ENCODE measurements around the gene VILL.
"Not testable (repeated sequence)": the region's sequence is repeated elsewhere in the genome, so short reads cannot be mapped to it uniquely, and the experiment has no call there.

The VILL gene

GRCh38 chr3:38033586-38033985 is 43.0 kb downstream of the VILL start:
- not testable (repeated sequence) for DNase-seq (ENCODE audit: low read depth in 1 of 2, low spot score in 1 of 2)

- DNase-seq (ENCODE audit: low read depth in 1 of 2, low spot score in 1 of 2), result not testable (repeated sequence)
Observed at GRCh38 chr3:38034335-38034734, 43.7 kb downstream of the VILL start.

GRCh38 chr3:38036286-38036685 is 45.7 kb downstream of the VILL start:
- no peak for DNase-seq (ENCODE audit: low read depth in 1 of 2, low spot score in 1 of 2)

- no peak for DNase-seq (ENCODE audit: low read depth in 1 of 2, low spot score in 1 of 2)
Observed at GRCh38 chr3:38036906-38037305, 46.3 kb downstream of the VILL start.

DNA sequence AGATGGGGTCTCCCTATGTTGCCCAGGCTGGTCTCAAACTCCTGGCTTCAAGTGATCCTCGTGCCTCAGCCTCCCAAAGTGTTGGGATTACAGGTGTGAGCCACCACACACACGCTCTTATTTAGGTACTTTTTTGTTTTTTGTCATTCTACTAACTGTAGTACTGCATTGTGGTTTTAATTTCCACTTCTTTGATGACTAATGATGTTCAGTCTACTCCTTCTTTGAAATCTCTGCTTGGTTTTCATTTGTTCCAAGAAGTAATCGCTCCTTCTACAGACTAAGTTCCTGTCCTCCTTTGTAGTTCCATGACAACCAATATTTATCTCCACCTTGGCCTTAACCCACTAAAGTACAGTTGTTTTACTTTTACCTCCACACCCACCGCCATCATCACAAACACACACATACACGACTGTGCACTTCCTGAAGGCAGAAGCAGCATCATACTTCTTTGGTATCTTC is 47.9 kb downstream of the VILL start:
- DNase-seq (ENCODE audit: low read depth in 1 of 2, low spot score in 1 of 2), result peak in 1 of 2 donors; percentile 22

- DNase-seq (ENCODE audit: low read depth in 1 of 2, low spot score in 1 of 2), result peak; percentile 45 to 62
Observed at GRCh38 chr3:38039101-38039898, 48.7 kb downstream of the VILL start, which contains the start of gene DLEC1. DLEC1 (plus strand) TSS chr3:38039208; CDS start chr3:38039226, 18 bp downstream.

DNA sequence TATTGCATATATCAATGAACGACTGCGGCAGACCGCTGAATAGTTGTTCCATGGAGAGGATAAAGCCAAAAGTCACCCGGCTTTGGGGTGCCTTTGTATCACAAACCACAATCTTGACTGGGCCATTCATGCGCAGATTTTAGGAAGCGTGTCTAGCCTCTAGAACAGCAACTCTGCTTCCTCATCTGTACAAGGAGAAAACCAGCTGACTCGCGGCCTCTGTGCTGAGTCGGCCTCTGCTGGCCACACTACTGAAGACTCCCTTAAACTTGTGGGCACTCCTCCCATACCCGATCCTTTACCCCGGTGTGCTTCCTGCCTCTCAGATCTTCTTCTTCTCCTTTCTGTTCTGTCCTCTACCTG is 49.3 kb downstream of the VILL start:
- DNase-seq (ENCODE audit: low read depth in 1 of 2, low spot score in 1 of 2), result no peak

DNA sequence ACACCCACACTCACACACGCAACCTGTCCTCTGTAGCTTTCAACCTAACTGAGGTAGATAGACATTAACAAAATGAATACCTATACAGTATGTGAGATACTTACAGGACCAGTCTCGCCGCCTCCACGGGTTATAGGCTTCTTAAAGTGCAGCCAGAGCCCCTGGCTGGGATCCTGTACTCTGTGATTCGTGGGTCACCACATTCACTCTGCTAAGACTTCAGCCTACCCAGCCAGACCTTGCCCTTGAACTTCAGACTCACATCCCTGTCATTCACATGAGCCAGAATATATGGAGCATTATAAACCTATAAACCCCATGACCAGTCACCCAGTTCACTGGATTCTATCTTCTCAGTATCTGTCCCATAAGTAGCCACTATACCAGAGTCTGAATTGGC is 49.8 kb downstream of the VILL start:
- no peak for DNase-seq (ENCODE audit: low read depth in 1 of 2, low spot score in 1 of 2)

- DNase-seq (ENCODE audit: low read depth in 1 of 2, low spot score in 1 of 2), result no peak
Observed at GRCh38 chr3:38043486-38043885, 52.9 kb downstream of the VILL start.

DNA sequence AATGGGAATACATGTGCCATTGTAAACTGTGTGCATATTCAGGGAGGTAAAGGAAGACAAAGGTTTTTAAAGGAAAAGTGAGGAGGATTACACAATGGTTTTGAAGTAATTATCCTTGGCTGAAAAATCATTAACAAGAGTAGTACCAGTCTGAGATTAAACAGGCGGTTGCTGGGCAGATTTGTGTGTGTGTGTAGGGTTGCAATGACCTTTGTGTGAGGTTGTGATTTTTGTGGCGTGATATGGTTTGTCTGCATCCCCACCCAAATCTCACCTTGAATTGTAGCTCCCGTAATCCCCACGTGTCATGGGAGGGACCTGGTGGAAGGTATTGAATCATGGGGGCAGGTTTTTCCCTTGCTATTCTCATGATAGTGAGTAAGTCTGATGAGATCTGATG is 55.4 kb downstream of the VILL start:
- DNase-seq (ENCODE audit: low read depth in 1 of 2, low spot score in 1 of 2), result no peak

DNA sequence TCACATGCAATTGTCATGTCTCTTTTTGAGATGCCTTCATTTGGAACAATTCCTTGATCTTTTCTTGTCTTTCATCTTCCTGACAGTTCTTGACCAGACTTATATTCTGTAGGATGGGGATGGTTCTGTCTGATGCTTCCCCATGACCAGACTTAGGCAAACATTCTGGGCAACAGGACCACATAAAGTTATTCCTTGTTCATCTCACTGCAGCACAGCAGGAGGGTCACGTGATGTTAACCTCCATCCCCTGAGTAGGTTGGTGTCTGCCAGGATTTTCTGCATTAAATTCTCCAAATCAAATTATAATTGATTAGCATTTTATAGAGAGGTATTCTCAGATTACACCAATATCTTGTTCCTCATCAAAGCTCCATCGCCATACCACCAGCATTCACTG is 56.2 kb downstream of the VILL start:
- no peak for DNase-seq (ENCODE audit: low read depth in 1 of 2, low spot score in 1 of 2)

- DNase-seq (ENCODE audit: low read depth in 1 of 2, low spot score in 1 of 2), result no peak
Observed at GRCh38 chr3:38047896-38048295, 57.3 kb downstream of the VILL start.

DNA sequence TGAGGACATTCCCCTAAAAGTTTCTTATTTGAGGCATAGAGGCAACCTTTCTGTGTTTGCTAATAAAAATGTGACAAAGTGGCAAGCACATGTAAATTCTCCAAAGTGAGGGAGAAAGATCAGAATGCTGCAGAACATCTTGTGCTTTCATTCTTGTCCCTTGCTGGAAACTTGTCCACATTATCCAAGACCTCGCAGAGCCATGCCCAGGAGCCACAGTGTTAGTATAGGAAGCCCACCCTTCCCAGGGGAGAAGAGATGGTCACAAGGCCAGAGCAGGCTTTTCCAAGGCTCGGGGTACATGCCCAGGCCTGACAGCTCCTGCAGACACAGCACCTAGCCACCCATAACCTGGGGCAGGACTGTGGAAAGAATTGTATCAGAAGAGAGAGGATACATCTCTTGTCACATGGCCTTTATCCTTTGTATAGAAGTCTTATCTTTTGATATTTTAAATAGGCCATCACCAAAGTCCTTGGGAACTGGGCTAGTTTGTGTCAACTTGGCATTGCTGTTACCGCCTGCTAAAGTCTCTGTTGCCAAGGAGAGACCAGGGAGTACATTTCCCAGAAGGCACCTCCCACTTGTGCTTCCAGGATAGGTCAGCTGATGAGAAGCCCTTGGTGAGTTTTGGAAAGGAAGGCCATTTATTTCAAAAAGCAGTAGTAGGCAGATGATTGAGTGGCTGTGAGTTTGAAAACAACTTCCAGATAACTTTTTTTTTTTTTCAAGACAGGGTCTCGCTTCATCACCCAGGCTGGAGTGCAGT is 59.0 kb downstream of the VILL start:
- no peak for DNase-seq (ENCODE audit: low read depth in 1 of 2, low spot score in 1 of 2)

GRCh38 chr3:38051131-38051530 is 60.5 kb downstream of the VILL start:
- DNase-seq (ENCODE audit: low read depth in 1 of 2, low spot score in 1 of 2), result no peak

GRCh38 chr3:38053286-38053685 is 62.7 kb downstream of the VILL start:
- DNase-seq (ENCODE audit: low read depth in 1 of 2, low spot score in 1 of 2), result not testable (repeated sequence)

DNA sequence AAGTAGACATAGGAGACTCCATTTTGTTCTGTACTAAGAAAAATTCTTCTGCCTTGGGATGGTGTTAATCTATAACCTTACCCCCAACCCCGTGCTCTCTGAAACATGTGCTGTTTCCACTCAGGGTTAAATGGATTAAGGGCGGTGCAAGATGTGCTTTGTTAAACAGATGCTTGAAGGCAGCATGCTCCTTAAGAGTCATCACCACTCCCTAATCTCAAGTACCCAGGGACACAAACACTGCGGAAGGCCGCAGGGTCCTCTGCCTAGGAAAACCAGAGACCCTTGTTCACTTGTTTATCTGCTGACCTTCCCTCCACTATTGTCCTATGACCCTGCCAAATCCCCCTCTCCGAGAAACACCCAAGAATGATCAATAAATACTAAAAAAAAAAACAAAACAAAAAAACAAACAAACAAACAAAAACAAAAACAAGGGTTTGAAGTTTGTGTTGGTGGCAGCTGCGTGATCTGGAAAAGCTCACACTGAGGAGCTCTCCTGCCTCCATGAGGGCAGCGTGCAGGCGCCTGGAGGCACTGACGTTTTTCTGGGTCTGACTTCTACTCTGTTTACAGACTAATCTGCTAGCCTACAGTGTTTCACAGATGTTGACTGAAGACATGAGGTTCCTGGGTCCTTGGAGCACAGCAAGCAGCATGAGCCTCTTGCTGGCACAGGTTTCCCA is 63.4 kb downstream of the VILL start:
- not testable (repeated sequence) for DNase-seq (ENCODE audit: low read depth in 1 of 2, low spot score in 1 of 2)

DNA sequence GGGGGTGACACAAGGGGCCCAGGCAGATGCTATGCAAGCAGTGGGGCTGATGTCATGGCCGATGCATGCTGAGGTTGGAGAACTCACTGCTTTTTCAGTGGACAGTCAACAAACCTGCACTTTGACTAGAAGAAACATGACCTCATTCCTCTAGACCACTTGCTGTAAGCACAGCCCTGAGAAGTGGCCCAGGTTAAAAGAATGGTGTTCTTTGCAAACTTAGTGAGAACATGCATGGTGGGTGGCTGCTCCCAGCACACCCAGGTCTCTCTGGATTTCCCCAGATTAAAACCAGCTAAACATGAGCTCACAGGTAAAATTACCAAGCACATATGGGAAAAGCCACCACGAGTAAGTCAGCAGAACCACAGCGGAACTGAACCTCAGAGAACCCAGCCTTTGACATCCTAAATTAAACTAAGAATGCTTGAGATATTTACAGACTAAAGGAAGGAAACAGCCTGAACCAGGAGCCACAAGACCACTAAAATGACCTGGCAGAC is 64.0 kb downstream of the VILL start:
- no peak for DNase-seq (ENCODE audit: low read depth in 1 of 2, low spot score in 1 of 2)

All from activated CD4-positive, alpha-beta T cell treated with anti-CD3 and anti-CD28 coated beads, Interleukin-2, amount 50 U/mL, for 24 hours (primary cell).